Panc1 (cell line): ENCODE results near the gene NEO1. TPM values are rescaled to one million over a fixed set of nuclear protein-coding genes. Genes with fewer than 3 reads are reported as not detected.

Experiments
- ATAC-seq: fragments of 200-7000 bp; cut with Tn5 transposase; 2 replicates; pipeline ENCODE4 v1.9.1; 2020; ENCODE audit warnings: mild to moderate bottlenecking, moderate library complexity
- BruUV-seq: library from RNA; stranded (reverse); fragments of 400-500 nt; replicated peaks from 2 replicates; lab custom pipeline; 2021; lab: Mats Ljungman, UMichigan
- CTCF ChIA-PET: fragments of 300-600 bp; sonication (Branson Sonifier 250); formaldehyde crosslinking; loops from one replicate; lab custom pipeline; 2022; ENCODE audit warnings: antibody characterized with exemption; lab: Charles Lee
- POLR2A ChIA-PET: fragments of 300-600 bp; sonication (Branson Sonifier 250); formaldehyde crosslinking; loops from one replicate; lab custom pipeline; 2022; ENCODE audit warnings: antibody characterized with exemption; lab: Charles Lee
- DNase-seq: peaks from one replicate; pipeline ENCODE4 v3.0.0-alpha.2; 2010; ENCODE audit warnings: low read depth, low spot score
- H3K27ac ChIP-seq: 2 replicates; pipeline ENCODE4 v1.5.1; 2011; ENCODE audit warnings: mild to moderate bottlenecking, low read length, inconsistent platforms
- H3K27me3 ChIP-seq: fragments of 200-500 bp; sonication (Bioruptor generic); 2 replicates; pipeline ENCODE4 v1.6.0; 2014; ENCODE audit warnings: low read length, inconsistent platforms; ENCODE audit not compliant: control insufficient read depth, insufficient read depth
- H3K36me3 ChIP-seq: fragments of 200-500 bp; sonication (Bioruptor generic); 2 replicates; pipeline ENCODE4 v1.5.1; 2014; ENCODE audit warnings: inconsistent platforms, mild to moderate bottlenecking, low read length, moderate library complexity; ENCODE audit not compliant: control insufficient read depth, insufficient read depth
- H3K4me1 ChIP-seq: 2 replicates; pipeline ENCODE4 v1.5.1; 2011; ENCODE audit warnings: inconsistent platforms, mild to moderate bottlenecking, low read length, moderate library complexity; ENCODE audit not compliant: control insufficient read depth, insufficient read depth
- H3K4me3 ChIP-seq, 2 experiments: 2 replicates each; pipeline ENCODE4 v1.5.1; 2011 to 2012; ENCODE audit warnings: low read depth in 2 of 2, low read length in 2 of 2, mild to moderate bottlenecking in 2 of 2, inconsistent platforms in 1 of 2, moderate library complexity in 1 of 2
- H3K9me3 ChIP-seq: fragments of 200-500 bp; sonication (Bioruptor generic); 2 replicates; pipeline ENCODE4 v1.5.1; 2014; ENCODE audit warnings: low read depth, mild to moderate bottlenecking, inconsistent platforms, low read length, moderate library complexity; ENCODE audit not compliant: control insufficient read depth, insufficient read depth
- POLR2AphosphoS5 ChIP-seq: IDR thresholded peaks from 2 replicates; pipeline ENCODE4 v1.6.1; 2012; ENCODE audit warnings: mild to moderate bottlenecking, low read depth, low read length, moderate library complexity
- SIN3A ChIP-seq: IDR thresholded peaks from 2 replicates; pipeline ENCODE4 v1.6.1; 2012; ENCODE audit warnings: low read depth, mild to moderate bottlenecking, low read length, moderate library complexity, borderline replicate concordance; ENCODE audit not compliant: insufficient read depth
- TCF7L2 ChIP-seq: IDR thresholded peaks from 2 replicates; pipeline ENCODE4 v1.6.1; 2011; ENCODE audit warnings: mild to moderate bottlenecking, low read depth, low read length, inconsistent platforms
- in situ Hi-C: cut with HindIII; loops from 2 replicates; pipeline ENCODE4 v1.10.0; 2016; ENCODE audit warnings: low sequenced_read_pairs, low pct_unique_long_range_greater_than_20kb
- intact Hi-C: fragments of 100-400 bp; cut with micrococcal nuclease; formaldehyde crosslinking; loops from one replicate; pipeline ENCODE4 v1.10.0; 2022; ENCODE audit not compliant: unreplicated experiment
- total RNA-seq: library from RNA; stranded (reverse); gene quantifications from one replicate; pipeline ENCODE4 v1.2.1, GENCODE V29; 2021; ENCODE audit not compliant: unreplicated experiment
- TF ChIP-seq, protein P1 (sequence below), 2 experiments: IDR thresholded peaks; 2 replicates each; pipeline ENCODE4 v1.6.1; 2011 to 2012; ENCODE audit warnings: low read depth in 2 of 2, control low read depth in 1 of 2, low read length in 1 of 2, mild to moderate bottlenecking in 1 of 2, moderate library complexity in 1 of 2; ENCODE audit not compliant: insufficient read depth in 1 of 2
- TF ChIP-seq, protein P2 (sequence below): fragments of 450-650 bp; IDR thresholded peaks from 2 replicates; pipeline ENCODE4 v1.5.1; 2017; ENCODE audit warnings: mild to moderate bottlenecking

Gene NEO1
- total RNA-seq, 1 experiment from 2014 or later = 7.5 TPM

DNA sequence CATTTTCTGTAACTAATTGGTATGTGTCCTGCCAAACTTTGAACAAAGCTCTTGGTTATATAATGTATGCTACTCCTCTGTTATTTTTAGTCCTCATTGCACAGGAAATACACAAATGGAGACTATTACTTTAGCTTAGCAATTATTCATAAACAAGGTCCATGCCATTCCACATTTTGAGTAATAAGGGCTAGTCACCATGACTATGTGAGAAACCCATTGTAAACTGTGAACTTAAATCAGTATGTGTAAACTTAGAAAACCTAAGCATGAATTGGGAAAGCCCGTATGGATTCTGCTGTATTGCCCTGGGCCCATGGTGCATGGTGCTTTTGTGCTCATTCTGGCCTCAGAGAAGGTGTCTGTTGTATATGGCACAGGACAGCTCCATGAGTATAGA lies 216.2 kb downstream of the NEO1 start:
- TF ChIP-seq TCF7L2 = no peak
- TF ChIP-seq, protein P1, sequence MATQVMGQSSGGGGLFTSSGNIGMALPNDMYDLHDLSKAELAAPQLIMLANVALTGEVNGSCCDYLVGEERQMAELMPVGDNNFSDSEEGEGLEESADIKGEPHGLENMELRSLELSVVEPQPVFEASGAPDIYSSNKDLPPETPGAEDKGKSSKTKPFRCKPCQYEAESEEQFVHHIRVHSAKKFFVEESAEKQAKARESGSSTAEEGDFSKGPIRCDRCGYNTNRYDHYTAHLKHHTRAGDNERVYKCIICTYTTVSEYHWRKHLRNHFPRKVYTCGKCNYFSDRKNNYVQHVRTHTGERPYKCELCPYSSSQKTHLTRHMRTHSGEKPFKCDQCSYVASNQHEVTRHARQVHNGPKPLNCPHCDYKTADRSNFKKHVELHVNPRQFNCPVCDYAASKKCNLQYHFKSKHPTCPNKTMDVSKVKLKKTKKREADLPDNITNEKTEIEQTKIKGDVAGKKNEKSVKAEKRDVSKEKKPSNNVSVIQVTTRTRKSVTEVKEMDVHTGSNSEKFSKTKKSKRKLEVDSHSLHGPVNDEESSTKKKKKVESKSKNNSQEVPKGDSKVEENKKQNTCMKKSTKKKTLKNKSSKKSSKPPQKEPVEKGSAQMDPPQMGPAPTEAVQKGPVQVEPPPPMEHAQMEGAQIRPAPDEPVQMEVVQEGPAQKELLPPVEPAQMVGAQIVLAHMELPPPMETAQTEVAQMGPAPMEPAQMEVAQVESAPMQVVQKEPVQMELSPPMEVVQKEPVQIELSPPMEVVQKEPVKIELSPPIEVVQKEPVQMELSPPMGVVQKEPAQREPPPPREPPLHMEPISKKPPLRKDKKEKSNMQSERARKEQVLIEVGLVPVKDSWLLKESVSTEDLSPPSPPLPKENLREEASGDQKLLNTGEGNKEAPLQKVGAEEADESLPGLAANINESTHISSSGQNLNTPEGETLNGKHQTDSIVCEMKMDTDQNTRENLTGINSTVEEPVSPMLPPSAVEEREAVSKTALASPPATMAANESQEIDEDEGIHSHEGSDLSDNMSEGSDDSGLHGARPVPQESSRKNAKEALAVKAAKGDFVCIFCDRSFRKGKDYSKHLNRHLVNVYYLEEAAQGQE (IDR thresholded peaks at IDR 0.05; ENCODE audit: insufficient read depth in 1 of 2, low read depth in 2 of 2, low read length in 1 of 2) = no peak
- no peak for TF ChIP-seq SIN3A
- TF ChIP-seq POLR2AphosphoS5 = no peak
- TF ChIP-seq, protein P2, sequence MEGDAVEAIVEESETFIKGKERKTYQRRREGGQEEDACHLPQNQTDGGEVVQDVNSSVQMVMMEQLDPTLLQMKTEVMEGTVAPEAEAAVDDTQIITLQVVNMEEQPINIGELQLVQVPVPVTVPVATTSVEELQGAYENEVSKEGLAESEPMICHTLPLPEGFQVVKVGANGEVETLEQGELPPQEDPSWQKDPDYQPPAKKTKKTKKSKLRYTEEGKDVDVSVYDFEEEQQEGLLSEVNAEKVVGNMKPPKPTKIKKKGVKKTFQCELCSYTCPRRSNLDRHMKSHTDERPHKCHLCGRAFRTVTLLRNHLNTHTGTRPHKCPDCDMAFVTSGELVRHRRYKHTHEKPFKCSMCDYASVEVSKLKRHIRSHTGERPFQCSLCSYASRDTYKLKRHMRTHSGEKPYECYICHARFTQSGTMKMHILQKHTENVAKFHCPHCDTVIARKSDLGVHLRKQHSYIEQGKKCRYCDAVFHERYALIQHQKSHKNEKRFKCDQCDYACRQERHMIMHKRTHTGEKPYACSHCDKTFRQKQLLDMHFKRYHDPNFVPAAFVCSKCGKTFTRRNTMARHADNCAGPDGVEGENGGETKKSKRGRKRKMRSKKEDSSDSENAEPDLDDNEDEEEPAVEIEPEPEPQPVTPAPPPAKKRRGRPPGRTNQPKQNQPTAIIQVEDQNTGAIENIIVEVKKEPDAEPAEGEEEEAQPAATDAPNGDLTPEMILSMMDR = no peak
- ATAC-seq = no peak
- H3K36me3 ChIP-seq = no peaks in the 10 kb centered on the region
- intact Hi-C loops = no loop called here
- H3K27me3 ChIP-seq = no peaks in the 10 kb centered on the region
- no peak for DNase-seq
- no peak overlapping the region for H3K4me3 ChIP-seq
- in situ Hi-C loops = no loop called here
- no peaks in the 10 kb centered on the region for H3K4me1 ChIP-seq
- H3K9me3 ChIP-seq = no peaks in the 10 kb centered on the region
- POLR2A ChIA-PET = no interaction called here
- no peak overlapping the region for H3K27ac ChIP-seq
- BruUV-seq = no TSS peak
- CTCF ChIA-PET = interaction anchor here (1.1 kb wide), 1 partner anchor 546 kb away, joined by 3 read pairs; no protein-coding TSS in a partner anchor

DNA sequence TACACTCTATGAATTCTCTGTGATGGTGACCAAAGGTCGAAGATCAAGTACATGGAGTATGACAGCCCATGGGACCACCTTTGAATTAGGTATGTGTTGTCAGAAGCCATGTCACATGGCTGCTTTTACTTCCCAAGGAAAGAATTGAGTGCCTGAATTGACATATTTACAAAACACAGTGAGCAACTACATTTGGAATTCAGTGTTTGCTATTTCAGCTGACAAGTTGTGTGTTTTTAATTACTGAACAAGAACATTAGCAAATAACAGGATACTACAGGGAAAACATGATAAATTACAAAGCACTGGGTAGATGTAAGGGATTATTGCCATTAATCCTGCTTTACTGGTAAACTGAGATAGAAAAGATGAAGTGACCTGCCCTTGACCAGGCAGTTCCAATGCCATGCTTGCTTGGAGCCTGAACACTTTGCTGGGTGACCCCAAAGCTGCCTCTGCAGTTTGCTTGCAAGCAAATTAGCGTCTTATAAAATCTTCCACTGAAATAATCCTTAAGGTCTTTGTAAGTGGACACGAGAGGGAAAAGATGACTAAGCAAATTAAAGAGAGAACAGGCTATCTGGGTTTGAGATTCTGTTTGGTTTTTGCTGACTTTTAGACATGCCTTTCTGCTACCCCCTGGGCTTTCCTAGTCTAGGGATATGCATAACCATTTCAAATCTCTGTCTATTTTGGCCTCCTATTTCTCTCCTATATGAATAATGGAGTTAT lies 218.3 kb downstream of the NEO1 start:
- TF ChIP-seq, protein P1 (IDR thresholded peaks at IDR 0.05; ENCODE audit: insufficient read depth in 1 of 2, low read depth in 2 of 2, low read length in 1 of 2) = no peak
- TF ChIP-seq SIN3A = no peak
- no peak for TF ChIP-seq TCF7L2
- TF ChIP-seq POLR2AphosphoS5 = no peak
- TF ChIP-seq, protein P2 = no peak
- DNase-seq = no peak
- H3K27ac ChIP-seq = no peak overlapping the region
- ChIA-PET POLR2A (no interaction called here), CTCF (no interaction called here)
- H3K4me1 ChIP-seq = no peaks in the 10 kb centered on the region
- no peaks in the 10 kb centered on the region for H3K27me3 ChIP-seq
- intact Hi-C loops (no loop called here), in situ Hi-C loops (no loop called here)
- H3K4me3 ChIP-seq = no peak overlapping the region
- H3K36me3 ChIP-seq = no peaks in the 10 kb centered on the region
- no peak for ATAC-seq
- H3K9me3 ChIP-seq = no peaks in the 10 kb centered on the region
- no TSS peak for BruUV-seq
